Limb (tissue), 2 donors: ENCODE results near the gene KCNH1.

Source experiments
- DNase-seq, 2 donors: peaks; one replicate each; pipeline ENCODE4 v3.0.0-alpha.2; 2016; ENCODE audit errors: extremely low spot score in 2 of 2

The KCNH1 gene

GRCh38 chr1:210653771-210654170 is 480.2 kb downstream of the KCNH1 start:
- DNase-seq: no peak

- DNase-seq: no peak
Measured at GRCh38 chr1:210652329-210652954, 481.5 kb downstream of the KCNH1 start.

DNA sequence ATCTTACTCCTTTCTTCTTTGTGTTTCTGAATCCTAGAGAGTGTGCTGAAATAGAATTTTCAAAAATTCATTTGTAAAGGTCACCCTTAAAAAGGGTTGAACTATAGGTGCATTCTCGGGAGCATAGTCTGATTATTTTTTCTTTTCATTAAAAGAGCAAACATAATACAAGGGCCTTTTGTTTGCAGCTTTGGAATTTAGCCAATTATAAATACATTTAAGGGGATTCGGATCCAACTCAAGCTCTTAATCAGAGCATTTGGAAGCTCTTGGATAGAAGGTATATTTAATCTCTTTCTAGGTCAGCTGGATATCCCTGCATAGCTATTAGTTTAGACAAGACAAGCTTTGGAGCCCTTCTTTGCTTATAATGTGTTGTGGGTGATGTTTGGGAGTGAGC is 483.5 kb downstream of the KCNH1 start:
- DNase-seq: no peak

DNA sequence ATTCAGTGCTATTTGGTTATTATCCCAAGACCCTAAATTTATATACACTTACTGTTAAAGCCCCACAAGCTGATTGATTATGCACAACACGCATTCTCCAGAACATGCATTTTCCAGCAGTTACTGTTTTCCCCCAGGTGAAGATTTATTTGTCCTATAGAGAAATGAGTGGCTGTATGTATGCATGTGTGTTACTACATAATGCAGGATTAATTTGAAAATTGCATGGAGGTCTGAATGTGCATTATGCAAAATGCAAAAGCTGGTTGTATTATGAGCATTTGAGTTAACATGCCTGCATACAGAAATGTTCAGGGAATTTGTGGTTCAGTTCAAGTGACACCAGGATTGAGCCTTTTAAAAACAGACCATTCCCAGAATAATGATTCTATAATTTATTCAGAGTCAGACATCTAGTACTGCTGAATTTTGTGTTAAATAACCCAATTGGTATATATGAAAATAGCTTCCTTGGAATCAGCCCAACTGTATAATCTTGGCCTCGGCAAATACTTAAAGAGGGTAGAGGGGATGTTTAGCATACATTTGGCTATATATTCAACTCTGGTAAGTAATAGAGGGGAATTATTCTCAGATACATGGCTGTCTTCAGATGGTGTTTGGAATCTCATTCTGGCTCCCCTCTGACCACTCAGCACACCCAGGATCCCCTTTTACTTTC is 485.2 kb downstream of the KCNH1 start:
- DNase-seq: no peak

GRCh38 chr1:210647406-210648333 is 486.3 kb downstream of the KCNH1 start:
- peak in 1 of 2 donors; percentile 48 for DNase-seq

DNA sequence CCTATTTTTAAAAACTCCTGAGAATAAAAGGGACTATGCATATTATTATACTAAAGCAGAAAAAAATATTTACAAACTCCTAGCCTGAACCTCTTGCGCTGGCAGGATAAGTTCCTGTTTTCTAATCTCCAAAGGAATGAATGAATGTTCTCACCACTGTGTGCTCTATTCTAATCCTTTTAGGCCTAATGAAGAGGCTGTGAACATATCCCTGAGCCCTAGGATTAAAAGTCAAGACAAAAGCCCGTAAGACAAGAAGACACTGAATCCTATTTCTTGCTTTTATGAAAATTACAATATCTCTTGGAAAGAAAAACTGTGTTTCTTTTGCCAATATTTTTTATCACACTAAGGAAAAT is 487.7 kb downstream of the KCNH1 start:
- no peak for DNase-seq

GRCh38 chr1:210645582-210646257 is 488.2 kb downstream of the KCNH1 start:
- DNase-seq: no peak

- no peak for DNase-seq
Measured at GRCh38 chr1:210641582-210641981, 492.4 kb downstream of the KCNH1 start.

- no peak for DNase-seq
Measured at GRCh38 chr1:210635108-210635507, 498.8 kb downstream of the KCNH1 start.

- DNase-seq: no peak
Measured at GRCh38 chr1:210633636-210634035, 500.3 kb downstream of the KCNH1 start.

- DNase-seq: no peak
Measured at GRCh38 chr1:210633140-210633539, 500.8 kb downstream of the KCNH1 start.

- DNase-seq: no peak
Measured at GRCh38 chr1:210631399-210631798, 502.5 kb downstream of the KCNH1 start.

DNA sequence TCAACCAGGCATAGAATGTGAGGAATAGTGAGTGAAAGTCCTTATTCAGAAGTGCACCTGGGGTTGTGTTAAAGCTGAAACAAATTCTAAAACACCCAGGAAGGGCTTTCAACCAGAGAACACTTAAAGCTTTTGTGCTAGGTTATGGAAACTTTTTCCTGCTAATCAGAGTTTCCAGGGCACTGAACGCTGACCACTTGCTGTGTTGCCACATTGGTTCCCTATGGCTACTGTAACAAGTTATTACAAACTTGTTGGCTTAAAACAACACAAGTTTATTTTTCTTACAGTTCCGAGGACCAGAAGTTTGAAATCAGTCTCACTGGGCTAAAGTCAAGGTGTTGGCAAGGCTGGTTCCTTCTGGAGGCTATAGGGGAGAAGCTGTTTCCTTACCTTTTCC is 504.7 kb downstream of the KCNH1 start:
- no peak for DNase-seq

DNA sequence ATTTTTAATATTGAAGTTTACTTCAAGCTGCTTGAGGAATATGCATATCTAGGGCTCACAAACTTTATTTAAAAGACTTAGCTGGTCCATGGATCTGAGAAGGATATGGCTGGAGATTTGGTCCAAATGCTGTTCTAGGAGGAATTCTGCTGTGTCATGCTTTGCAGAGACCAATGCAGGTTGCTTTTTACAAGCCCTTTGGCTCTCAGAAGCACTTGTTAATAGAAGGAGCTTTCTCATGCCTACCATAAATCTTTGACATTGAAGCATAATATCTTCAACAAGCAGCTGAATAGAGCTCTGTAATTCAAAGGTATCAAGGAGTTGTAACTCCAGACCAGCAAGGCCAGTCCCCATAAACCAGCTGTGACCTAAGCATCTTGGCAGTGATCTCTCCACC is 506.2 kb downstream of the KCNH1 start:
- no peak for DNase-seq
